Measurements from ENCODE around the gene GBX2. TPM values are rescaled to one million over a fixed set of nuclear protein-coding genes. Genes with fewer than 3 reads are reported as not detected.
"Not testable (repeated sequence)": the region's sequence is repeated elsewhere in the genome, so short reads cannot be mapped to it uniquely, and the experiment has no call there.

Gene GBX2
- total RNA-seq, 3 donors from 2014 or later, result not detected

DNA sequence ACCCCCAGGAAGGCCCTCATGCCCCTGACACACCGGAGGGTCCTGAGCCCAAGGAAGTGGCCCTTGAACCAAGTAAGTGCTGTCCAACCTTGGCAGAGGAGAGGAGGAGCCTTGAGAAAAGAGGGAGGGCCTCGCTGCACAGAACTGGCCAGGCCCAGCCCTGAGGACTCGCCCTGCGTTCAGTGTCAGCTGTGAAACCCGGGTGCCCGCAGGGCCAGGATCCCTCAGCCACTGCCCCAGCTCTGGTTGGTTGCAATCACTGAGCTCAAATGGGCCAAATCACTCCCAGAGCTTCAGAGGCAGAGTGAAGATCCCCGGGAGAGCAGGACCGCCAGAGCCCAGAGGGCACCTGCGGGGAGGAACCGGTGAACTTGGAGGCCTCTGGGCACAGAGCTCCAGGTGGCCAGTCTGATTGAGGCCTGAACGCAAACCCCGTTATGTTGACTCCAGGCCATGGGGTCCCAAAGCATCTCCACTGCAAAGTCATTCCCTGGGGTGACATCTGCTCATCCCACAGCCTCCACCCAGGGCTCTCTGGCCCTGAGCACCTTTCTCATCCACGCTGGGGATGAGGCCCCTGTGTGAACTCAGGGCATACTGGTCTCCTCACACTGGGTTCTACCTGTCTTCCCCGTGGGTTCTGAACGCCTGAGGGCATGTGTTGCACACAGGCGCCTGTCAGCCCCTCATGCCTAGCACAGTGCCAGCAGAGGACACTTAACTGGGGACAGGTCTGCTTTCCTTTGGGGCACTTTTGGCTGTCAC lies 11.9 kb downstream of the GBX2 start:
- DNase-seq, result no peak
- H3K4me3 ChIP-seq, result no peak overlapping the region
- H3K4me1 ChIP-seq (ENCODE audit: low read depth), result no peaks in the 10 kb centered on the region
- TF ChIP-seq, protein P1, sequence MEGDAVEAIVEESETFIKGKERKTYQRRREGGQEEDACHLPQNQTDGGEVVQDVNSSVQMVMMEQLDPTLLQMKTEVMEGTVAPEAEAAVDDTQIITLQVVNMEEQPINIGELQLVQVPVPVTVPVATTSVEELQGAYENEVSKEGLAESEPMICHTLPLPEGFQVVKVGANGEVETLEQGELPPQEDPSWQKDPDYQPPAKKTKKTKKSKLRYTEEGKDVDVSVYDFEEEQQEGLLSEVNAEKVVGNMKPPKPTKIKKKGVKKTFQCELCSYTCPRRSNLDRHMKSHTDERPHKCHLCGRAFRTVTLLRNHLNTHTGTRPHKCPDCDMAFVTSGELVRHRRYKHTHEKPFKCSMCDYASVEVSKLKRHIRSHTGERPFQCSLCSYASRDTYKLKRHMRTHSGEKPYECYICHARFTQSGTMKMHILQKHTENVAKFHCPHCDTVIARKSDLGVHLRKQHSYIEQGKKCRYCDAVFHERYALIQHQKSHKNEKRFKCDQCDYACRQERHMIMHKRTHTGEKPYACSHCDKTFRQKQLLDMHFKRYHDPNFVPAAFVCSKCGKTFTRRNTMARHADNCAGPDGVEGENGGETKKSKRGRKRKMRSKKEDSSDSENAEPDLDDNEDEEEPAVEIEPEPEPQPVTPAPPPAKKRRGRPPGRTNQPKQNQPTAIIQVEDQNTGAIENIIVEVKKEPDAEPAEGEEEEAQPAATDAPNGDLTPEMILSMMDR (IDR thresholded peaks at IDR 0.05), result no peak
- intact Hi-C loops (cut with DNase I, micrococcal nuclease), result no loop called here
- H3K9me3 ChIP-seq, result peaks cover 7% of the 10 kb centered on the region
- ATAC-seq, result no peak
- no peaks in the 10 kb centered on the region for H3K36me3 ChIP-seq (ENCODE audit: low read depth)

DNA sequence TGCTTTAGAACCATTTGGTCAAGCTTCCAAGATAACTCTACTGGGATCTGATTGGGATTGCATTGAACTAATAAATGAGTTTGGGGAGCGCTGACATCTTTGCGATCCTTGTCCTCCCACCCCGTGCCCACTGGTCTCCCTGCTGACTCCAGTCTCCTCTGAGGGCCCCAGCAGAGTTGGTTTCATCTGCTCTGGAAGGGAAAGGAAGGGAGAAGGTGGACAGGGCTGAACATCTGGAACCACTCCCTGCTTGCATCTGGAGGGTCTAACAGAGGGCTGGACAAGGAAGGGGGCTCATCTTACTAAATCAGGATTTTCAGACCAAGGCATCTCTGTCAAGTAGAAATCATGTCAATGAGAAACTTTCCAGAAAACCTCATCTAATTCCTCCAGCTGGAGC lies 12.8 kb downstream of the GBX2 start:
- no peak for DNase-seq
- no peak for ATAC-seq
- peaks cover 7% of the 10 kb centered on the region for H3K9me3 ChIP-seq
- no peaks in the 10 kb centered on the region for H3K4me1 ChIP-seq (ENCODE audit: low read depth)
- intact Hi-C loops (cut with DNase I, micrococcal nuclease), result no loop called here
- TF ChIP-seq, protein P1 (IDR thresholded peaks at IDR 0.05), result no peak
- no peaks in the 10 kb centered on the region for H3K36me3 ChIP-seq (ENCODE audit: low read depth)
- H3K4me3 ChIP-seq, result no peak overlapping the region

DNA sequence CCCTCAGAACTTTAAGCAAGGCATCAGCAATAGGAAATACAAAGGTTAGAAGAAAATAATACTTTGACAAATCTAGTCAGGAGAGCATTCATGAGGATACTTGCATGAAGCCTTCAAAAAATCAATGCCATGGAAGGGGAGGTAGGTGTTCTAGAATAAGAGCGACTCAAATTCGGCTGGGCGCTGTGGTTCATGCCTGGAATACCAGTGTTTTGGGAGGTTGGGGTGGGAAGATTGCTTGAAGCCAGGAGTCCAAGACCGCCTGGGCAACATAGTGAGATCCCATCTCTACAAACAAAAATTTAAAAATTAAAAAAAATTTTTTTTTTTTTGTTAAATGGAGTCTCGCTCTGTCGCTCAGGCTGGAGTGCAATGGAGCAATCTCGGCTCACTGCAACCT lies 21.8 kb downstream of the GBX2 start:
- DNase-seq, result no peak
- H3K36me3 ChIP-seq (ENCODE audit: low read depth), result no peaks in the 10 kb centered on the region
- TF ChIP-seq, protein P1 (IDR thresholded peaks at IDR 0.05), result no peak
- no peak overlapping the region for H3K4me3 ChIP-seq
- H3K9me3 ChIP-seq, result no peaks in the 10 kb centered on the region
- intact Hi-C loops (cut with DNase I, micrococcal nuclease), result no loop called here
- H3K4me1 ChIP-seq (ENCODE audit: low read depth), result no peaks in the 10 kb centered on the region
- ATAC-seq, result no peak

DNA sequence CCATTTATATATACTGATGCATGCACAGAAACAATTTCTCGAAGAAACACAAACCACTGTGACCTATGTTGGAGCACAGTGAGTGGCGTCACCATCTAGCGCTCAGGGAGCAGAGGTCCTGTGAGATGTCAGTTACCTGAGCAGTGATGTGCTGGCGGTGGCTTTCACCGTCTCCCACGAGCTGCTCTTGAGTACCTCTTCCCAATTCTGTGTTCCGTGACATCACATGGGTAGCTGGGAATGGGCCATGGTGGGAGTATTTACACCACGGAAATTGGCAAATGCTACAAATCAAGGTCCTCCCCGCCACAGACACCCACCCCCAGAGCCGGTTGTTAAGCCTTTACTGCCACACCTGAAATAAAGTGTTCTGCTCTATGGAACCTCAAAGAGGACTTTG lies 24.4 kb downstream of the GBX2 start:
- H3K36me3 ChIP-seq (ENCODE audit: low read depth), result no peaks in the 10 kb centered on the region
- TF ChIP-seq, protein P1 (IDR thresholded peaks at IDR 0.05), result no peak
- no peak overlapping the region for H3K4me3 ChIP-seq
- no peak for DNase-seq
- no peaks in the 10 kb centered on the region for H3K4me1 ChIP-seq (ENCODE audit: low read depth)
- no peak for ATAC-seq
- no peaks in the 10 kb centered on the region for H3K9me3 ChIP-seq
- intact Hi-C loops (cut with DNase I, micrococcal nuclease), result no loop called here

DNA sequence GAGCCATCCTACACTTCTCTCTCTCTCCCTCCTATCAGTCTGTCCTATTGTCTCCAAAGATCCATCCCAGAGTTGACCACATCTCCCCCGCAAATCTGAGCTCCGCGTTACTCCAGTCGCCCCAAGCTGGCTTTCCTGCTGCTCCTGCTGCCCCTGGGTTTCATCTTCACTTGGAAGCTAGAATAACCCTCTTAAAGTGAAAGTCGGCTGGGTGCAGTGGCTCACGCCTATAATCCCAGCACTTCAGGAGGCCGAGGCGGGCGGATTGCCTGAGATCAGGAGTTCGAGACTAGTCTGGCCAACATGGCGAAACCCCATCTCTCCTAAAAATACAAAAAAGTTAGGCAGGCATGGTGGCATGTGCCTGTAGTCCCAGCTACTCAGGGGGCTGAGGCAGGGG lies 26.6 kb downstream of the GBX2 start:
- H3K36me3 ChIP-seq (ENCODE audit: low read depth); DNase-seq; H3K9me3 ChIP-seq; H3K4me1 ChIP-seq (ENCODE audit: low read depth); H3K4me3 ChIP-seq; intact Hi-C loops (cut with DNase I, micrococcal nuclease); ATAC-seq: not testable (repeated sequence)

DNA sequence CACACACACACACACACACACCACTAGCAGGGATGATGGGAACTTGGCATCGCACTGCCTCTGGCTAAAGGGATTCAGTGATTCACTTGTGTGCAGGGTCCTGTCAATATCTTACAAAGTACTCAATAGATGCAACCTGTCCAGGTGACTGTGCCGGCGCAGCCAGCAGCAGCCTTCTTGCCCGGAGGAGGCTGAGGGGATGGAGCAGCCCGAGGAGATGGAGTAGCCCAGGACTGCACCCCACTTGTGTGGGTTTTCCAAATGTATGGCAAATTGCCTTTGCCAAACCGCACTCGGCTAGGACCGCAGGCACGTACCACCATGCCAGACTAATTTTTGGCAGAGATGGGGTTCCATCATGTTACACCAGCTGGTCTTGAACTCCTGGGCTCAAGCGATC lies 31.1 kb downstream of the GBX2 start:
- DNase-seq, result no peak
- no peaks in the 10 kb centered on the region for H3K9me3 ChIP-seq
- TF ChIP-seq, protein P1 (IDR thresholded peaks at IDR 0.05), result no peak
- H3K4me1 ChIP-seq (ENCODE audit: low read depth), result no peaks in the 10 kb centered on the region
- intact Hi-C loops (cut with DNase I, micrococcal nuclease), result no loop called here
- ATAC-seq, result no peak
- no peak overlapping the region for H3K4me3 ChIP-seq
- H3K36me3 ChIP-seq (ENCODE audit: low read depth), result no peaks in the 10 kb centered on the region

Measured in mucosa of descending colon (tissue), 3 donors.